Measurements from ENCODE around the gene TGM5.

- TF ChIP-seq, protein P1, sequence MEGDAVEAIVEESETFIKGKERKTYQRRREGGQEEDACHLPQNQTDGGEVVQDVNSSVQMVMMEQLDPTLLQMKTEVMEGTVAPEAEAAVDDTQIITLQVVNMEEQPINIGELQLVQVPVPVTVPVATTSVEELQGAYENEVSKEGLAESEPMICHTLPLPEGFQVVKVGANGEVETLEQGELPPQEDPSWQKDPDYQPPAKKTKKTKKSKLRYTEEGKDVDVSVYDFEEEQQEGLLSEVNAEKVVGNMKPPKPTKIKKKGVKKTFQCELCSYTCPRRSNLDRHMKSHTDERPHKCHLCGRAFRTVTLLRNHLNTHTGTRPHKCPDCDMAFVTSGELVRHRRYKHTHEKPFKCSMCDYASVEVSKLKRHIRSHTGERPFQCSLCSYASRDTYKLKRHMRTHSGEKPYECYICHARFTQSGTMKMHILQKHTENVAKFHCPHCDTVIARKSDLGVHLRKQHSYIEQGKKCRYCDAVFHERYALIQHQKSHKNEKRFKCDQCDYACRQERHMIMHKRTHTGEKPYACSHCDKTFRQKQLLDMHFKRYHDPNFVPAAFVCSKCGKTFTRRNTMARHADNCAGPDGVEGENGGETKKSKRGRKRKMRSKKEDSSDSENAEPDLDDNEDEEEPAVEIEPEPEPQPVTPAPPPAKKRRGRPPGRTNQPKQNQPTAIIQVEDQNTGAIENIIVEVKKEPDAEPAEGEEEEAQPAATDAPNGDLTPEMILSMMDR (conservative IDR thresholded peaks at IDR 0.05) = no peak
- TF ChIP-seq ZFX (IDR thresholded peaks at IDR 0.05) = no peak
These were observed 13.0 kb downstream of the TGM5 start for GRCh38 chr15:43253431-43254403.
